Stomach (tissue), 4 donors: Measurements from ENCODE around the gene KRTAP4-5.

Source experiments
- POLR2AphosphoS5 ChIP-seq, 3 donors: sonication (generic); formaldehyde crosslinking; IDR thresholded peaks; one replicate each; pipeline ENCODE4 v1.6.1; 2016; ENCODE audit warnings: antibody characterized with exemption in 3 of 3
- TF ChIP-seq, protein P1 (sequence below), 7 experiments: fragments of 450-650 bp in 4 of 7; fragments of 200-600 bp in 3 of 7; sonication (generic) in 3 of 7; IDR thresholded peaks; one replicate each; pipeline ENCODE4 v1.5.1; 2016 to 2019; ENCODE audit warnings: antibody characterized with exemption in 7 of 7, control low read depth in 2 of 7, mild to moderate bottlenecking in 1 of 7

DNA sequence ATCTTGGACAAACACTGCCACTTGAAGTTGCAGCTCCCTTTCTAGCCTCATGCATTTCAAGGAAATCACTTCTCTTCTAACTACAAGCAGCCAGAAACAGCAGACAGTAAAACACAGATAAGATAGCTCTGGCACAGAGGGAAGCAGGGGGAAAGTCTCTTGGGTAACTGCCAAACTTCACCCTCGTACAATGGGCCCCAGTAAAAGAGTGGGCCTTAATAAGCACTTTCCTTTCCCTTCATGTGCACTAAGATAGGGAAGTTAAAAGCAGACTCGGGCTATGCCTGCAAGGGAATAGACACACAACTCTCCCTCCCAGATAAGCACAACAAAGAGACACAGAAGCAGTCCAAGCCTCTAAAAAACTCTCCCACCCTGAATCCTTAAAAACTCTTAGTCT is 4.2 kb upstream of the KRTAP4-5 start:
- TF ChIP-seq, protein P1, sequence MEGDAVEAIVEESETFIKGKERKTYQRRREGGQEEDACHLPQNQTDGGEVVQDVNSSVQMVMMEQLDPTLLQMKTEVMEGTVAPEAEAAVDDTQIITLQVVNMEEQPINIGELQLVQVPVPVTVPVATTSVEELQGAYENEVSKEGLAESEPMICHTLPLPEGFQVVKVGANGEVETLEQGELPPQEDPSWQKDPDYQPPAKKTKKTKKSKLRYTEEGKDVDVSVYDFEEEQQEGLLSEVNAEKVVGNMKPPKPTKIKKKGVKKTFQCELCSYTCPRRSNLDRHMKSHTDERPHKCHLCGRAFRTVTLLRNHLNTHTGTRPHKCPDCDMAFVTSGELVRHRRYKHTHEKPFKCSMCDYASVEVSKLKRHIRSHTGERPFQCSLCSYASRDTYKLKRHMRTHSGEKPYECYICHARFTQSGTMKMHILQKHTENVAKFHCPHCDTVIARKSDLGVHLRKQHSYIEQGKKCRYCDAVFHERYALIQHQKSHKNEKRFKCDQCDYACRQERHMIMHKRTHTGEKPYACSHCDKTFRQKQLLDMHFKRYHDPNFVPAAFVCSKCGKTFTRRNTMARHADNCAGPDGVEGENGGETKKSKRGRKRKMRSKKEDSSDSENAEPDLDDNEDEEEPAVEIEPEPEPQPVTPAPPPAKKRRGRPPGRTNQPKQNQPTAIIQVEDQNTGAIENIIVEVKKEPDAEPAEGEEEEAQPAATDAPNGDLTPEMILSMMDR (IDR thresholded peaks at IDR 0.05), result no peak
- TF ChIP-seq POLR2AphosphoS5 (IDR thresholded peaks at IDR 0.05), result no peak
